SKM-1 treated with dmso at 0.1 percent for 144 hours (cell line): Measurements from ENCODE around the gene HSD17B12.
A peak's percentile ranks its signal among the peaks of the same experiment; 100 is the strongest.

ENCODE experiments used
- DNase-seq: peaks from one replicate; lab custom pipeline; 2025; ENCODE audit not compliant: unreplicated experiment; lab: John Stamatoyannopoulos, UW

Gene HSD17B12

DNA sequence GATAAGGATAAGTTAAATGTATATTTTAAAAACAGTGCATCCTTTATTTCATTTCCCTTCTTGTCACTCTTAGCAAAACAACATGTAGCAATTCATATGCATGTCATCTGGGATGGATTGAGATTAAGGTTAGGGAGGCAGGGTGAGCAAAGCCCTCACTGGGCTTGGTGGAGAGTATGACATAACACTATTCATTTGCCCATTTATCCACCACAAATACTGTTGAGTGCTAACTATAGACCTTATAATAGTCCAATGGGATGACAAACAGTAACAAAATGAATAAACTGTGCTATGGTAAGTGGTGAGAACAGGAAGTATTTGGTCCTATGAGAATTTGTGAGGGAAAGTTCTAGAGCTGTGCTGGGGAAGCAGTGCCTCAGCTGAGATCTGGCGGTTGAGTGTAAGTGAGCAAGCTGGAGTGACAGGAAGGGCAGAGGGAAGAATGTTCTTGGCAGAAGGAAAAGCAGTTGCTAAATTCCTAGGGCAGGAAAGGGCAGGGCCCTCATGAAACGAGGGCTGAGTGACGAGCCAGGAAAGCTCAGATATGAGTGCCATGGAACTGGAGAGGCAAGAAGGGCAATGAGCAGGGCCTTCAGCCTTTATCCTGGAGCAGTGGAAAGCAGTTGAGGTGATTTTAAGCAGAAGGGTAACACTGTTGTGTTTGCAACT, 6.7 kb downstream of the HSD17B12 start:
- DNase-seq, result no peak

DNA sequence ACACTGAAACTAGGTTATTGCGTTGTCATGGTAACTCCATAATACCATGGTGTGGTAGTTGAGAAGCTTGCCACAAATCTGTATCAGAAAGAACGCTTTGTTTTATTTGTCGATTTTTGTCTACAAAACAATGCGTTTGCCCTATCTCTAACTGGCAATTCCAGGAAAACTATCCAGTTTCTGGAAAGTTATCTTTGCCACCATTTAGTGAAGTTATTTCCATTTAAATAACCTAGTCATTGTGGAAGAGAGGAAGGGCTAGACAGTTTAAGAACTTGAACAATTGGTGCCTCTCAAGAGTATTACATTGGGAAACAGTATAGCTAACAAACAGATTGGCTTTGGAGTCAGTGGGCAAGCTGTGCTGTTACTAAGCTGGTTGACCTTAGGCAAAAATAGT, 7.9 kb downstream of the HSD17B12 start:
- DNase-seq, result no peak

DNA sequence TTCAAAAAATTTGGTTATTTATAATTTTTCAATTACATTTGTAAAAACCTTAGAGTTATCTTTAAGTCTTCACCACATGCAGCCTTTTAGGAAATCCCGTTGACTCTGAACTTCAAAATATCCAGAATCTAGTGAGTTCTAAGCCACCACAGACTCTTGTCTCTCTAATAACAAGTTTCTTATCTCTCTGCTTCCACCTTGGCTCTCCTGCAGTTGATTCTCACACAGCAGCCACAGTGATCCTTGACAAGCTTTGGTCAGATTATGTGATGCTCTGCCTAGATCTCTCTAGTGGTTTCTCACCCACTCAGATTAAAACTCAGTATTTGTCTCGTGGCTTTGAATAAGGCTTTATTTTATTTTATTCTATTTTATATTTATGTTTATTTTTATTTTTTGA, 8.6 kb downstream of the HSD17B12 start:
- DNase-seq, result no peak

DNA sequence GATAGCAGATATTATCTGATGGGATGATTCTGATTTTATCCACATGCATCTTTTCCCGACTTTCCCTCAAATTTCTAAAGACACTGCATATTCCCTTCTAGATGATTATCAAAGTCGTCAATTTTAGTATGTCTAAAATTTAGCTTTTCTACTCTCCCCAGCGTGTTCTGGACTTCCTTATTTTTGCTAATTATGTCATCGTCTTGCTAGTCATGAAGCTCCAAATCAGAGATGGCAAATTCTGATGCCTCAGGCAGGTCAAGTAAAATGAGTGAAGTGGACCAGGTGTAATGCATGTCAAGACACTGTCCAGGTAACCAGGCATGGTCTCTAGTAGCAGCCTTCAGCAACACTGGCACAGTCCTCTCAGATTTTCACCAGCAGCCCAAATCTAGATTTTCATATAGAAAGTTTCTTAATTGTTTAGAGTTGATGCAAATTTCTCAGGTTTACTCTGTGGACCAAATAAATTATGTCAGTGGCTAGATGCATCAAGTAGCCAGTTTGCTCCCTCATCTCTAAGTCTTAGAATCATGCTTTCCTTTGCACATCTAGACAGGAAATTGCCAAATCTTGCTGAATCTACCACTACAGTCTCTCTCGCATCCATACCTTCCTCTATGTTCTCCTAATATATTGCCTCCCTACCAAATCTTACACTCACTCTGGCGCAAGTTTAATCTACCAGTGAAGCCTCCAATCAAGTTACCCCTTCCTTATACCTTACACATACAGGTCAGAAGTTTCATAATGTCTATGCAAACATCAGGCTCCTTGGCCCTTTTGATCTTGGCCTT, 10.6 kb downstream of the HSD17B12 start:
- peak; percentile 55 for DNase-seq

DNA sequence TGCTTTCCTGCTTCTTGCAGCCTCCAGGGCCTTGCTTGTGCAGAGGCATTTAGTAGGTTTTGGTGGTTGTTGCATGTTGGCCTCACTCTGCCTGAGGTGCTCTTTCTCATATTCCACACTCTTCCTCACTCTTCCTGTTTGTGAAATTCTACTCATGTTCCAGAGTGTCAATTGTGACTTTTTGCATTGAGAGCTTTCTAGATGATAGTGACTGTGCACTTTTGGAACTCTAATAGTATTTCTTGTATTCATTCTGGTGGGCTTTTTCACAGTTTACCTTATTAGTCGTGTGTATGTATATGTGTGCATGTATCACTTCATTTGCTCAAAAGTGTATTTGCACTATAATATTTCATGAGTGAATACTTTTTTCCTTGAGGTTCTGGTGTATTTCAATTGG, 11.3 kb downstream of the HSD17B12 start:
- DNase-seq, result no peak

DNA sequence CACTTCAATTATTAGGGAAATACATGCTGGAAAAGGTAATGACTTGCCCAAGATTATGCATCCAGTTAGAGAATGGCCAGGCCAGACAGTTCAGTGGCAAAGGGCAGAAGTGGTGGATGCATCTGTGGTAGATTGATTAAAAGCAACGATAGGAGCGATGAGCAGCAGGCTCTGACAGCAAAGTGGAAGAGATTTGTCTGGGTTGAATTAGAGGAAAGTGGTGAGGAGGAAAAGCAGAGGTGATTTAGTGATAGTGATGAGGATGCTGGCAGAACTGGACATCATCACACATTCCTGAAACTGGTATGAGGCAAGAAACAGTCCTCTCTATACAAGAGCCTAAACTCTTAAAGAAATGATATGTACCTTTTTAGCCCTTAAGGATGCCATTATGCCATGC, 12.5 kb downstream of the HSD17B12 start:
- DNase-seq, result no peak

DNA sequence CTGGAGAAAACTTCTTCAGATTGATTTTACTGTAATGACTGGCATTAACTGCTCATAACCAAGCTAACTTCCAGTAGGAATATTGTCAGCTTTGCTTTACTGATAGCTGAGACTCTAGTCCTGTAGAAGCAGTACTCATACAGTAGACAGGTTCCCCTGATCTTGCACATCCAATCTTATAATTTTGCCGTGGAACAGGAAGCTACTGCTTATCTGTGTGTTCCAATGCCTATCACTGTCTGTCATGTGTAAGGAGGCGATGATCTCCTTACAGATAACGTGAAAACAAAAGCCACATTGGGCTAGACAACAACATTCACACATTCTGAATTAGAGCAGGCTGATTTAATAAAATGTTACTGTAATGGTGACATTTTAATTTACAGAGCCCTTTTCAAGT, 13.2 kb downstream of the HSD17B12 start:
- DNase-seq, result no peak

DNA sequence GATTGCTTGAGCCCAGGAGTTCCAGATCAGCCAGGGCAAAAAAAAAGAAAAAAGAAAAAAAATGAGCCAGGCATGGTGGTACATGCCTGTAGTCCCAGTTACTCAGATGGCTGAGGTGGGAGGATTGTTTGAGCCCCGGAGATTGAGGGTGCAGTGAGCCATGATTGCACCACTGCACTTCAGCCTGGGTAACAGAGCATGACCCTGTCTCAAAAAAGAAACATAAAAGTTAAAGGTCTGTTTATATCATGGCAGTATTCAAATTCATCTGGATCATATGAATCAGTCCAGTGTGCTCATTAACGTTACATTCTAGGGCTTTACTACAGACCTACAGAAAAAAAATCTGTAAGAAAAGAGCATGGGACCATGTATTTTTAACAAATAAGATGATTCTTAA, 13.9 kb downstream of the HSD17B12 start:
- no peak for DNase-seq

DNA sequence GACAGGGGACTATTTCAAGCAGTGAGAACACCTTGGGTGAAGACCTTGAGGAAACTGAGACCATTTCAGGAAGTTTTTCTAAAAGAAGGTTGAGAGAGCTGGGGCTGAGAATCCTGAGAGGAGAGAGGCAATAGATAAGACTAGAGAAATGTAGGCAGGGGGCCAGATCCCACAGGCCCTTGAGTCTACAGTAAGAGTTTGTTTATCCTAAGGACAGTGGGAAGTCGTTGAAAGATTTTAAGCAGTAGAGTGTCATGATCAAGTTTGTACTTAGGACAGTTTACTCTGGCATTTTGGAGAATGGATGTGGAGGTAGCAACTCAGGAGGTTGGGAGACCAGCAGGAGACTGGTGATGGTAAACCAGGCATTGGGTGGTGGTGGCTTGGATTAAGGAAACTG, 17.1 kb downstream of the HSD17B12 start:
- DNase-seq, result no peak

DNA sequence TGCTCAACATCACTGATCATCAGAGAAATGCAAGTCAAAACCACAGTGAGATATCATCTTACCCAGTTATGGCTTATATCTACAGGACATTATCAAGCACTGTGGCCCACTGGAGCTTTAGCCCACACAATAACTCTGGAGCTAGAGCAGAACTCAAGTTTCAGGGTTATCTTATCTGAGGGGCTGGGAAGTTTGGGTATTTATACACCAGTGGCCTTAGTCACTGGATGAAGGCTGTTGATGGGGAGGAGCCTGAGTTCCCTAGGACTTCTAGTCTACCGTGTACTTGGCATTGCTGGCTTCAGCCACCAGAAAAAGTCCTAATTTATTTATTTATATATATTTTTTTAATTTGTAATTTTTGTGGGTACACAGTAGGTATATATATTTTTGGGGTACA, 19.3 kb downstream of the HSD17B12 start:
- DNase-seq, result no peak

DNA sequence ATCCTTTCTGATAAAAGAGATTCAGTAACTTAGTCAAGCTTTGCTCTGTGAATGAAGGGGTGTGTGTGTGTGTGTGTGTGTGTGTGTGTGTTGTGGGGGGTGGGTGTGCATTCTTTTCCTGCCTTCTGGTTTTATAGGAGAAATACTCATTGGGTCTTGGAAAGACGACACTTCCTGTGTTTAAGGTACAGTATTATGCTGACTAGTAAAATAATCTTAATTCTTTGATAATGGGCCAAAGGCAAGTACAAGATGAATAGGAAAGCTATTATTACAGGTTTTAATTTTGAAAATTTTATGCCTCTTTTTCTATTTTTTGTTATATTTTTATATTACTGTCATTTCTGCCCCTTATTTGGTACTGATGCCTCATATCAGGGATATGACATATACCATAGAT, 26.1 kb downstream of the HSD17B12 start:
- no peak for DNase-seq

DNA sequence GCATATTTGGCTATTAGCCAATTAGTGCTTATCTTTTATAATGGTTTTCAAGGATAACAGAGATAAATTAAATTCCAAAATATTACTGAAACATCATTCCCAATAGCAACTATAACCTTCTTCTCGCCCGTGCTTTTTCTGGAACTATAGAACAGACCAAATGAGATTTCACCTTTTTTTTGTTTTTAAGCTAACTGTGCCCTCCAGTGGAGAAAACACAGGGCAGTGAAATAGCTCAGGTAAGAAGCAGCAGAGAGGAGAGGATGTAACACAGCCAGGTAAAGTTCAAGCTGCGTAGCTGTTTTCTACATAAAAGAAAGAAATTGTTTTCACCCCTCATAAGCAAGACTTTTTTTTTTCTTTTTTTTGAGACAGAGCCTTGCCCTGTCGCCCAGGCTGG, 28.2 kb downstream of the HSD17B12 start:
- DNase-seq, result no peak

DNA sequence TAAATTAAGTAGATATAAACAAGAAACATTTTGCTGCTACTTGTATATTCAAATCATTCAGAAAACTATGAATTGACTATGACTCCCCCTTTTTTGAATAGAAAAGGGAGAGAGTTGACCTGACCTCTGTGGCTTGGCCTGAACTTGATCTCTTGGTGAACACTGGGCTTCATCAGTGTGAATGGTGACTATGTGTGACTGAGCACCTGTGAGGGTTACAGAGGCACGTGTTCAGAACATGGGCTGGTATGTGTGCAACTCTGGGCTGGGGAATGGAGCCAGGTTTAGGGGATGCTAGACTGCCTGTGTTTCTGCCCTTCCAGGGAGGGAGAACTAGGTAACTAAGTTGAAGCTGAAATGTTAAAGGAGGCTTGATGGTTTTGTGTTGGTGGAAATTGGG, 29.2 kb downstream of the HSD17B12 start:
- DNase-seq, result no peak

DNA sequence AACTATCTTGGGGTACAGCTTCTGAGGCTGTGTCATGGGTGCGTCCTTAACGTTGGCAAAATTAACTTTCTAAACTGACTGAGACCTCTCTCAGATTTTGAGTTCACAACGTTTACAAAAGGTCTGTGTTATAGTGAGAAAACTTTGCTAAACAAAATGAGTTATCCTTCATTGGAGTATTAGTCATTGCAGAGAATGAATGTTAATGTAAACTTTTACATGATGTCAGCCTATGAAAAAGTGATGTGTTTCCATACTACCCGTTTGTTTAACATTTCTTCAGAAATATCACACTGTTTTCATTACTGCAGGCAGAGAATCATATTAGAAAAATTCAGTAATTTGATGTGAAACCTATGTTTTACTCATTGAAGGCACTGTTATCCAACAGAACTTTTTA, 32.1 kb downstream of the HSD17B12 start:
- no peak for DNase-seq

DNA sequence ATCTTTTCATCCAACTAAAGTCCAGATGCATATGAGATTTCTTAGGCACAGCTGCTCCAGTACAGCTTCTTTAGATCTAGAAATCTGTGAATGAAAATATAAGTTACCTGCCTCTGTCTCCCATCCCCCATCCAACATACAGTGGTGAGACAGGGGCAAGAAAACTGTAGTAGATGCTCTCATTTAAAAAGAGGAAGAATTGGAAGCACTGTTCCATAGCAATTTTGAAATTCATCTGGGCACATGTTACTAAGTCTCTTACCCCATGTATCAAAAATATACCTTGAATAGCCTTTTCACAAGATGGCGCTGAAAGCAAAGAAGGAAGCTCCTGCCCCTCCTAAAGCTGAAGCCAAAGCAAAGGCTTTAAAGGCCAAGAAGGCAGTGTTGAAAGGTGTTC, 37.8 kb downstream of the HSD17B12 start:
- no peak for DNase-seq

DNA sequence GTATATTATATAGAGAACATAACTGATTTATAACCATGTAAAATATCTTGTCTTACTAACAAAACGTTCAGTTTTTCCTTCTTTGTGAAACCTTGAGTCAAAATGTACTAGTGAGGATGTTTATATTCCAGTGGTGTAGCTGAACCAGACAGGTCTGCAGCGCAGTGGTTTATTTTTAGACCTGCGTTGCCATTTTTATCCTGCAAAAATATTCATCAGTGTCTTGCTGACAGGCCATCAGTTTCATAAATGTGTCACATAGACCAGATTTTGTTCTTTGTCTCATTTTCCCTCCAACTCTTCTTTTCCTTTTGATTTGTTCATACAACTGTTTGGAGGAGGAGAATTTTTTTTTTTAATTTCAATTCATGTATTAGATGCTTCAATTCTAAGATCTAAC, 43.1 kb downstream of the HSD17B12 start:
- DNase-seq, result no peak

DNA sequence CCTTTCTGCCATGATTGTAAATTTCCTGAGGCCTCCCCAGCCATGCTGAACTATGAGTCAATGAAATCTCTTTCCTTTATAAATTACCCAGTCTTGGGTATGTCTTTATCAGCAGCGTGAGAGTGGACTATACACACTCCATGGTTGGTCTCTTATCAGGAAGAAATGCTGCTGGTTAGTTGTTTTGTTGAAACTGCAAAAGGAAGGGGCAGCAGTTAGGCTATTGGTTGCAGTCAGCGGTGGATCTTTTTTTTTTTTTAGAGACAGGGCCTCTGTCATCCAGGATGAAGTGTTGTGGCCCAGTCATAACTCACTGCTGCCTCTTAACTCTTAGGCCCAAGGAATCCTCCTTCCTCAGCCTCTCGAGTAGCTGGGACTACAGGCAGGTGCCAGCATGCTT, 51.7 kb downstream of the HSD17B12 start:
- DNase-seq, result no peak

DNA sequence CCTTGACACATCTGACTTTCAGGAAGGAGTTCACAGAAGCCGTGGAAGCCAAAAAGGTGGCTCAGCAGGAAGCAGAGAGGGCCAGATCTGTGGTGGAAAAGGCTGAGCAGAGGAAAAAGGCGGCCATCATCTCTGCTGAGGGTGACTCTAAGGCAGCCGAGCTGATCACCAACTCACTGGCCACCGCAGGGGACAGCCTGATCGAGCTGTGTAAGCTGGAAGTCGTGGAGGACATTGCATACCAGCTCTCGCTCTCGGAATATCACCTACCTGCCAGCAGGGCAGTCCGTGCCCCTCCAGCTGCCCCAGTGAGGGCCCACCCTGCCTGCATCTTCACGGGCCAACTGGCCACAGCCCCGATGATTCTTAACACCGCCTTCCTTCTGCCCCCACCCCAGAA, 53.7 kb downstream of the HSD17B12 start:
- DNase-seq, result no peak

DNA sequence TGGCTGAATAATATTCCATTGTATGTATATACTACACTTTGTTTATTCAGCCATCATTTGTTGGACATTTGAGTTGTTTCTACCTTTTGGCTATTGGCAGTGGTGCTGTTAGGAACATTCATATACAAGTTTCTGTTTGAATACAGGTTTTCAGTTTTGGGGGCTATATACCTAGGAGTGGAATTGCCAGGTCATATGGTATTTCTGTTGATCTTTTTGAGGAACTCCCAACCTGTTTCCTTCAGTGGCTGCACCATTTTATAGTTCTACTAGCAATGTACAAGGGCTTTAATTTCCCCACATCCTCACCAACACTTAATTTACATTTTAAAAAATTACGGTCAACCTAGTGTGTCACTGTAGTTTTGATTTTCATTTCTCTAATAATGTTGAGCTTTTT, 54.6 kb downstream of the HSD17B12 start:
- no peak for DNase-seq

DNA sequence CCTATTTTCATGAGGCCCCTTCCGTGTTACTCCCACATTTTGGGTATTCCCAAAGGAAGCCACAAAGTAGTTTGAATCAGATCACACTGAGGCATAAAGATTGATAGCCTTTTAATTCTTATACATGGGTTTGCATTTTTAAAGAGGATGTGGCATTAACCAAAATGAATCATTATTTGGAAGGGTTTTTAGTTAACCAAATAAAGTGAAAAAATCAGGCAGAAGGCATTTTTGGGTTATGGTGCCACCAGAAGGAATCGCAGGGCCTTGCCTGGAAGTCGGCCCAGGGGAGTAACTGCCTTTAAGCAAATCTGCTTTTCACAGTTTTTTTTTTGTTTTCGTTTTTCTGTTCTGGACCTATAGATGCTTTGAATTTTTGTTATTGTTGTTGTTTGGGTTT, 55.4 kb downstream of the HSD17B12 start:
- no peak for DNase-seq

DNA sequence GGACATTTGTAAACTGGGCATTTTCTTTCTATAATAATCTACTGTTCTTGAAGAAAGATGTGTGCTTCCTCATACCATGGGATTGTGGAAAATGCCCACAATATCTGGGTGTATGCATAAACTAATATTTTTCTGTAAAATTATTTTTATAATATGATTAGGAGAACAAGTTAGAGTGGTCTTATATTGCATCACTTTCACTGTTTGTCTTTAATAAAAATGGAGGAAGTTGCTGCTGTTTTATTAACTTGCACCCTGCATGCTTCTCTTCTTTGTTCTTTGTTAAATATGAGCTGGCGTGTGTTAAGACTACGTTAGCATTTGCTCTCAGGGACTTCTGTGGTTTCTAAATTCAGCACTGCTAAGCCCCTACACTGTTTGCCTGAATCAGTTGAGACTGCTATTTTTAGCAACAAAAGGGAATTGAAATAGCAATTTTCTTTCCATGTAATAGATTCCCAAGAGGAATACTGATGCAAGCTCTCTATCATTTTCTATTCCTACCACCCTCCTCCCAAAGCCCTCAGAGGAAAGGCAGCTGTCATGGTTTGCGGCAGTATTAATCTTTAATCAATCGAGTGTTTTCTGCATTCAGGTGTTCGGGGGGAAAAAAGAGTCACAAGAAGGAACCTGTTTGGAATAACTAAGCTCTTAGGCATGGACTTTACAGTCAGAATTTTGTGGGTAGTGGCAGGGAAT, 56.1 kb downstream of the HSD17B12 start:
- DNase-seq, result no peak

DNA sequence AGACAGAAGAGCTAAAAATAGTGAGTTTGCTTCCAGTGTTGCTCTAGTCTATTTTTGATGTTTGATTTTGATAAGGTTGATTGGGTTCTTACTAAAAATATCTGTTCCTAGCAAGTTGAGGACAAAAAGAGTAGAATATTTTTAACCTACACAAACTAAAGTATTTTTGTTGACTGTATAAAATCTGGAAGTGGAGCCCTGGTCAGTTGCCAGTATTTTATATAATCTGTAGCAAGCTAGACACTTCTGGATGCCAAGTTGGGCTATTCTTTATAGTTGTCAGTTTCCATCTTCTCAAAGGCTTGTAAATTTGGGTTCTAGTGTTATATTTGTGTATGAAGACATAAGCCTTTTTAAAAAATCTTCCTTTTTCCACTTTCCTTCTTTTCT, 56.7 kb downstream of the HSD17B12 start:
- DNase-seq, result no peak
